K562 (cell line): ENCODE measurements around the gene POLG.

Experiments
- CTCF ChIP-seq, 3 experiments: IDR thresholded peaks in 2 of 3; conservative IDR thresholded peaks in 1 of 3; 2 replicates each; pipeline ENCODE4 v1.5.1; 2011 to 2012; ENCODE audit warnings: low read length in 3 of 3, mild to moderate bottlenecking in 3 of 3, control low read depth in 2 of 3, improper control_type of control experiment in 1 of 3, inconsistent platforms in 1 of 3, low read depth in 1 of 3, mixed read lengths in 1 of 3, moderate library complexity in 1 of 3; ENCODE audit not compliant: insufficient read depth in 2 of 3
- EZH2 ChIP-seq: IDR thresholded peaks from 2 replicates; pipeline ENCODE4 v1.6.1; 2012; ENCODE audit warnings: low read depth, mild to moderate bottlenecking, inconsistent platforms, low read length, borderline replicate concordance

DNA sequence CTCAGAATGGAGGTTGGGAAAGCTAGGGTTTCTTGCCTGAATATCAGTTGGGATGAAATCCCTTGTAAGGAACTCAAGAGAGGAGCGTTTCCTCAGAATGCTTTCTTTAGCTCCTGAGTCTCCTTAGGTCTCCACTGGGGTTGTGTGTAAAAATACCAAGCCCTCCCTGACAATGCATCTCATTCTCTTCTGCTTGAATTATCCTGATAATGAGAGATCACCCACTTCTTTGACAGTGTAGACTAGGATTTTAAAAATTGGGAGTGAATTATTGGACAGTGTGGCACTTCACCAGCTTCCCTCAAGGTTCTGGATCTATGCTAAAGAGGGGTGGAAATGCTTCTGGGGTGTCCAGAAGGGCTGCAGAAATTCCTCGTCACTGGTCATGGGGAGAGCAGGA is 41.8 kb upstream of the POLG start:
- TF ChIP-seq EZH2 = no peak
- no peak for TF ChIP-seq CTCF (IDR thresholded peaks at IDR 0.05 in 2 of 3, conservative IDR thresholded peaks at IDR 0.05 in 1 of 3; ENCODE audit: insufficient read depth in 2 of 3, low read depth in 1 of 3, low read length in 3 of 3)
